Panc1 (cell line): Measurements from ENCODE around the gene MYBPH. TPM values are rescaled to one million over a fixed set of nuclear protein-coding genes. Genes with fewer than 3 reads are reported as not detected.

Experiments used
- ATAC-seq: fragments of 200-7000 bp; cut with Tn5 transposase; 2 replicates; pipeline ENCODE4 v1.9.1; 2020; ENCODE audit warnings: mild to moderate bottlenecking, moderate library complexity
- BruUV-seq: library from RNA; stranded (reverse); fragments of 400-500 nt; replicated peaks from 2 replicates; lab custom pipeline; 2021; lab: Mats Ljungman, UMichigan
- CTCF ChIA-PET: fragments of 300-600 bp; sonication (Branson Sonifier 250); formaldehyde crosslinking; loops from one replicate; lab custom pipeline; 2022; ENCODE audit warnings: antibody characterized with exemption; lab: Charles Lee
- POLR2A ChIA-PET: fragments of 300-600 bp; sonication (Branson Sonifier 250); formaldehyde crosslinking; loops from one replicate; lab custom pipeline; 2022; ENCODE audit warnings: antibody characterized with exemption; lab: Charles Lee
- DNase-seq: peaks from one replicate; pipeline ENCODE4 v3.0.0-alpha.2; 2010; ENCODE audit warnings: low read depth, low spot score
- H3K27ac ChIP-seq: 2 replicates; pipeline ENCODE4 v1.5.1; 2011; ENCODE audit warnings: mild to moderate bottlenecking, low read length, inconsistent platforms
- H3K27me3 ChIP-seq: fragments of 200-500 bp; sonication (Bioruptor generic); 2 replicates; pipeline ENCODE4 v1.6.0; 2014; ENCODE audit warnings: low read length, inconsistent platforms; ENCODE audit not compliant: control insufficient read depth, insufficient read depth
- H3K36me3 ChIP-seq: fragments of 200-500 bp; sonication (Bioruptor generic); 2 replicates; pipeline ENCODE4 v1.5.1; 2014; ENCODE audit warnings: inconsistent platforms, mild to moderate bottlenecking, low read length, moderate library complexity; ENCODE audit not compliant: control insufficient read depth, insufficient read depth
- H3K4me1 ChIP-seq: 2 replicates; pipeline ENCODE4 v1.5.1; 2011; ENCODE audit warnings: inconsistent platforms, mild to moderate bottlenecking, low read length, moderate library complexity; ENCODE audit not compliant: control insufficient read depth, insufficient read depth
- H3K4me3 ChIP-seq, 2 experiments: 2 replicates each; pipeline ENCODE4 v1.5.1; 2011 to 2012; ENCODE audit warnings: low read depth in 2 of 2, low read length in 2 of 2, mild to moderate bottlenecking in 2 of 2, inconsistent platforms in 1 of 2, moderate library complexity in 1 of 2
- H3K9me3 ChIP-seq: fragments of 200-500 bp; sonication (Bioruptor generic); 2 replicates; pipeline ENCODE4 v1.5.1; 2014; ENCODE audit warnings: low read depth, mild to moderate bottlenecking, inconsistent platforms, low read length, moderate library complexity; ENCODE audit not compliant: control insufficient read depth, insufficient read depth
- CTCF ChIP-seq: fragments of 450-650 bp; IDR thresholded peaks from 2 replicates; pipeline ENCODE4 v1.5.1; 2017; ENCODE audit warnings: mild to moderate bottlenecking
- POLR2AphosphoS5 ChIP-seq: IDR thresholded peaks from 2 replicates; pipeline ENCODE4 v1.6.1; 2012; ENCODE audit warnings: mild to moderate bottlenecking, low read depth, low read length, moderate library complexity
- REST ChIP-seq, 2 experiments: IDR thresholded peaks; 2 replicates each; pipeline ENCODE4 v1.6.1; 2011 to 2012; ENCODE audit warnings: low read depth in 2 of 2, control low read depth in 1 of 2, low read length in 1 of 2, mild to moderate bottlenecking in 1 of 2, moderate library complexity in 1 of 2; ENCODE audit not compliant: insufficient read depth in 1 of 2
- SIN3A ChIP-seq: IDR thresholded peaks from 2 replicates; pipeline ENCODE4 v1.6.1; 2012; ENCODE audit warnings: low read depth, mild to moderate bottlenecking, low read length, moderate library complexity, borderline replicate concordance; ENCODE audit not compliant: insufficient read depth
- TCF7L2 ChIP-seq: IDR thresholded peaks from 2 replicates; pipeline ENCODE4 v1.6.1; 2011; ENCODE audit warnings: mild to moderate bottlenecking, low read depth, low read length, inconsistent platforms
- in situ Hi-C: cut with HindIII; loops from 2 replicates; pipeline ENCODE4 v1.10.0; 2016; ENCODE audit warnings: low sequenced_read_pairs, low pct_unique_long_range_greater_than_20kb
- intact Hi-C: fragments of 100-400 bp; cut with micrococcal nuclease; formaldehyde crosslinking; loops from one replicate; pipeline ENCODE4 v1.10.0; 2022; ENCODE audit not compliant: unreplicated experiment
- total RNA-seq: library from RNA; stranded (reverse); gene quantifications from one replicate; pipeline ENCODE4 v1.2.1, GENCODE V29; 2021; ENCODE audit not compliant: unreplicated experiment

MYBPH gene
- total RNA-seq, 1 experiment from 2014 or later, result not detected

- intact Hi-C loops, result no loop called here
- BruUV-seq, result no TSS peak
- ChIA-PET POLR2A (no interaction called here), CTCF (no interaction called here)
- no peak for DNase-seq
- ATAC-seq, result no peak
- Histone ChIP-seq H3K36me3 (no peaks in the 10 kb centered on the region), H3K4me3 (no peak overlapping the region), H3K4me1 (peaks cover 14% of the 10 kb centered on the region), H3K27me3 (no peaks in the 10 kb centered on the region), H3K9me3 (no peaks in the 10 kb centered on the region), H3K27ac (no peak overlapping the region)
- in situ Hi-C loops, result no loop called here
- TF ChIP-seq POLR2AphosphoS5 (no peak), TCF7L2 (no peak), REST (IDR thresholded peaks at IDR 0.05; ENCODE audit: insufficient read depth in 1 of 2, low read depth in 2 of 2, low read length in 1 of 2) (no peak)
Measured at GRCh38 chr1:203142684-203143408, 32.8 kb downstream of the MYBPH start.

- CTCF ChIA-PET, result no interaction called here
Measured at GRCh38 chr1:203142124-203142523, 33.5 kb downstream of the MYBPH start.

More at GRCh38 chr1:203142124-203142523, 33.5 kb downstream of the MYBPH start:
- H3K27me3 ChIP-seq, result no peaks in the 10 kb centered on the region
- no peak for TF ChIP-seq CTCF
- no peak for TF ChIP-seq TCF7L2
- no peak for TF ChIP-seq SIN3A
- TF ChIP-seq REST (IDR thresholded peaks at IDR 0.05; ENCODE audit: insufficient read depth in 1 of 2, low read depth in 2 of 2, low read length in 1 of 2), result no peak
- TF ChIP-seq POLR2AphosphoS5, result no peak
- peaks cover 14% of the 10 kb centered on the region for H3K4me1 ChIP-seq
- no peaks in the 10 kb centered on the region for H3K9me3 ChIP-seq
- POLR2A ChIA-PET, result no interaction called here
- H3K4me3 ChIP-seq, result no peak overlapping the region
- DNase-seq (no peak), ATAC-seq (no peak)
- no peak overlapping the region for H3K27ac ChIP-seq
- in situ Hi-C loops (no loop called here), intact Hi-C loops (no loop called here)
- BruUV-seq, result no TSS peak
- no peaks in the 10 kb centered on the region for H3K36me3 ChIP-seq
